Effector memory CD4-positive, alpha-beta T cell (primary cell): ENCODE data around the gene CCT6A.
"Not testable (repeated sequence)": the region's sequence is repeated elsewhere in the genome, so short reads cannot be mapped to it uniquely, and the experiment has no call there.

Source experiments
- DNase-seq, 3 donors: peaks; one replicate each; pipeline ENCODE4 v3.0.0-alpha.2; 2020
- H3K27ac ChIP-seq: 2 replicates; pipeline ENCODE4 v1.7.0; 2013; ENCODE audit warnings: mild to moderate bottlenecking, low read length, moderate library complexity; ENCODE audit not compliant: insufficient read depth, poor library complexity, severe bottlenecking
- H3K27me3 ChIP-seq: replicated peaks from 2 replicates; pipeline ENCODE4 v1.7.0; 2013; ENCODE audit warnings: mild to moderate bottlenecking, low read length; ENCODE audit not compliant: insufficient read depth, control insufficient read depth, poor library complexity, severe bottlenecking
- H3K36me3 ChIP-seq: 2 replicates; pipeline ENCODE4 v1.7.0; 2013; ENCODE audit warnings: mild to moderate bottlenecking, low read length, moderate library complexity; ENCODE audit not compliant: control insufficient read depth, insufficient read depth
- H3K4me1 ChIP-seq: 2 replicates; pipeline ENCODE4 v1.7.0; 2013; ENCODE audit warnings: low read length, mild to moderate bottlenecking; ENCODE audit not compliant: control insufficient read depth, insufficient read depth, poor library complexity, severe bottlenecking
- H3K4me3 ChIP-seq: 2 replicates; pipeline ENCODE4 v1.7.0; 2013; ENCODE audit warnings: low read length, low read depth, mild to moderate bottlenecking; ENCODE audit not compliant: insufficient read depth, poor library complexity, severe bottlenecking
- H3K9me3 ChIP-seq: 2 replicates; pipeline ENCODE4 v1.7.0; 2013; ENCODE audit warnings: mild to moderate bottlenecking, low read length, moderate library complexity; ENCODE audit not compliant: control insufficient read depth

The CCT6A gene

GRCh38 chr7:56079450-56080185, 28.1 kb downstream of the CCT6A start:
- no peaks in the 10 kb centered on the region for H3K27me3 ChIP-seq
- no peak for DNase-seq
- H3K36me3 ChIP-seq, result peaks cover 22% of the 10 kb centered on the region
- H3K27ac ChIP-seq, result no peak overlapping the region
- H3K4me1 ChIP-seq, result no peaks in the 10 kb centered on the region
- H3K4me3 ChIP-seq, result no peak overlapping the region
- H3K9me3 ChIP-seq, result no peaks in the 10 kb centered on the region

- peaks cover 22% of the 10 kb centered on the region for H3K36me3 ChIP-seq
- DNase-seq, H3K27ac ChIP-seq, H3K27me3 ChIP-seq, H3K4me3 ChIP-seq, H3K9me3 ChIP-seq, H3K4me1 ChIP-seq: not testable (repeated sequence)
Measured at GRCh38 chr7:56080726-56081435, 29.3 kb downstream of the CCT6A start.

DNA sequence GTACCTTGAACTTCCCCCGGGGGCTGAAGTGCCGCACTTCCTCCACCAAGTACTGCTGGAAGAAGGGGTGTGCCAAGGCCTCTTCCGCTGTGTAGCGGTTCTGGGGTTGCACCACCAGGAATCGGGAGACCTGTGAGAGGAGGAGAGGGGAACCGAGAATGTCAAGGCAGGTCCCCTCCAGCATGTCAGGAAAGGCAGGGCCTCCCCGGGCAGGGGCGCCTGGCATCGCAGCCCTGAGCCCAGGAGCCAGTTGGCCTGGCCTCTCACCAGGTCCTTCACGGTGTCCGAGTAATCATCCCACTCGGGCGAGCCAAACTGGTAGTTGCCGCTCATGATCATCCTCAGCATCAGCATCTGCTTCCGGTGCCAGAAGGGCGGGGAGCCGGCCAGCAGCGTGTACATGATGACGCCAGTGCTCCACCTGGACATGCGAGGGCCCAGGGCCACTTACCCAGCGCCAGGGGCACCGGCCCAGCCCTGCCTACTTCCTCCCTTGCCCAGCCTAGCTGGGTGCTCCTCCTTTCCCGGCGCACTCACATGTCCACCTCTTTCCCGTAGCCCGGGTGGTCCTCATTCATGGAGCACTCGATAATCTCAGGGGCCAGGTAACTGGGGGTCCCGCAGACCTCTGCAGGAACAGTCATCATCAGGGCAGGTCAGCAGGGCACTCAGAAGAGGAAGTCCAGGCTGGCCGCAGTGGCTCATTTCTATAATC, 30.2 kb downstream of the CCT6A start:
- H3K4me3 ChIP-seq, result no peak overlapping the region
- peaks cover 19% of the 10 kb centered on the region for H3K36me3 ChIP-seq
- DNase-seq, result no peak
- H3K4me1 ChIP-seq, result no peaks in the 10 kb centered on the region
- no peaks in the 10 kb centered on the region for H3K27me3 ChIP-seq
- H3K27ac ChIP-seq, result no peak overlapping the region
- no peaks in the 10 kb centered on the region for H3K9me3 ChIP-seq

GRCh38 chr7:56083150-56083785, 31.7 kb downstream of the CCT6A start:
- Histone ChIP-seq H3K4me1 (no peaks in the 10 kb centered on the region), H3K27ac (no peak overlapping the region), H3K27me3 (no peaks in the 10 kb centered on the region), H3K36me3 (peaks cover 12% of the 10 kb centered on the region), H3K9me3 (no peaks in the 10 kb centered on the region), H3K4me3 (no peak overlapping the region)
- DNase-seq, result no peak

DNA sequence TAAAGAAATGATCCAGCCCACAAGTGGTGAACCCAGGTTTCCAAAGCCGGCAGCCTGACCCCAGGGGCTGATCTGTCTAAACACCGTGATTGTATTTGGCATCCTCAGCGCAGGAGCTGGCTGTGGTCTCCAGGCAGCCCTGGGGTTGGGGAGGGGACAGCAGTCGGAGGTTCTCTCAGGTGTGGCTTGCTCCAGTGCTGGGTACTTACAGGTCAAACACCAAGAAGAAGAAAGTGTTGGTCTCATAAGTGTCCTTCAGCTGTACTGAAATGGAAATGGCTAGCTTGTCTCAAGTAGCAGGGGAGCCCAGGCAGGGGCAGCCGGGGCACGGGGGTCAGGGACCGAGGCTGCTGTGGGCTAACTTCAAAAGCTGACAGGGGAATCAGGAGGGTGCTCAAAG, 35.2 kb downstream of the CCT6A start:
- Histone ChIP-seq H3K27ac (no peak overlapping the region), H3K36me3 (no peaks in the 10 kb centered on the region), H3K4me3 (no peak overlapping the region), H3K9me3 (no peaks in the 10 kb centered on the region), H3K27me3 (no peaks in the 10 kb centered on the region), H3K4me1 (no peaks in the 10 kb centered on the region)
- no peak for DNase-seq

DNA sequence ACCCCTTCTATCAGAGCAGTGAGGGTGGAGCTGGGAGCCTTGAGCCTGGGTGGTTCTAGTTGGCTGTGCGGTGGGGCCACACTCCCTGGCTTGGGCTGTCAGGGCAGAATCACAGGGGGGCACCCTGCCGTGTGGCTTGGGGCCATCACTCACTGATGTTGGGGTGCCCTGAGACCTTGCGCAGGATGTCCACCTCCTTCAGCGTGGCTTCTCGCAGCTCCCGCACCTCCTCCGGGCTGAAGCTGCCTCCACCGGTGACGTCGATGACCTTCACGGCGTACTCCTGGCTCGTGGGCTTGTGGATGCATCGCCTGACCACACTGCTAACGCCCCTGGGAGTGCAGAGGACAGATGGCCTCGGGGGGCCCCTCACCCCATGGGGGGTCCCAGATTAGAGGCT, 35.9 kb downstream of the CCT6A start:
- no peaks in the 10 kb centered on the region for H3K4me1 ChIP-seq
- no peaks in the 10 kb centered on the region for H3K9me3 ChIP-seq
- no peak for DNase-seq
- no peaks in the 10 kb centered on the region for H3K36me3 ChIP-seq
- H3K4me3 ChIP-seq, result no peak overlapping the region
- H3K27me3 ChIP-seq, result no peaks in the 10 kb centered on the region
- no peak overlapping the region for H3K27ac ChIP-seq

DNA sequence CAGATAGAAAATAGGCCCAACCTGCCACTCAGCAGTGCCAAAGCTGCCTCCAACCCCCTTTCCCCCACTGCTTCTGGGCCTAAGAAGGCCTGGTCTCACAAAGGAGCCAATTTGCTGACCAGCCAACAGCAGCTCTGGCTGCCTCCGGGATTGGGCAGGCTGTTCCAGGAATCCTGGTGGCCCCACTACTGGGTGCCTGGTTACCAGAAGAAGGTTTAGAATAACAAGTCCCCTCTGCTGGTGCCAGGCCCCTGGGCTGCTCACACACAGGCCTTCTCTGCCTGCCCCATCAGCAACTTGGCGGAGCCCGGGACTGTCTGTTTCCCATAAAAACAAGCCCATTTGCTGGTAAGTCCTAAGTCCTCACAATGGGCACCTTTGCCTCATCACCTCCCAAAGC, 40.0 kb downstream of the CCT6A start:
- Histone ChIP-seq H3K36me3 (no peaks in the 10 kb centered on the region), H3K27me3 (no peaks in the 10 kb centered on the region)
- DNase-seq, result no peak

GRCh38 chr7:56092388-56092787, 40.8 kb downstream of the CCT6A start:
- H3K9me3 ChIP-seq, H3K27me3 ChIP-seq, H3K36me3 ChIP-seq, H3K4me1 ChIP-seq, H3K4me3 ChIP-seq, H3K27ac ChIP-seq, DNase-seq: not testable (repeated sequence)

More for the DNA sequence above, 40.0 kb downstream of the CCT6A start:
- Histone ChIP-seq H3K9me3 (no peaks in the 10 kb centered on the region), H3K4me1 (no peaks in the 10 kb centered on the region), H3K27ac (no peak overlapping the region), H3K4me3 (no peak overlapping the region)

DNA sequence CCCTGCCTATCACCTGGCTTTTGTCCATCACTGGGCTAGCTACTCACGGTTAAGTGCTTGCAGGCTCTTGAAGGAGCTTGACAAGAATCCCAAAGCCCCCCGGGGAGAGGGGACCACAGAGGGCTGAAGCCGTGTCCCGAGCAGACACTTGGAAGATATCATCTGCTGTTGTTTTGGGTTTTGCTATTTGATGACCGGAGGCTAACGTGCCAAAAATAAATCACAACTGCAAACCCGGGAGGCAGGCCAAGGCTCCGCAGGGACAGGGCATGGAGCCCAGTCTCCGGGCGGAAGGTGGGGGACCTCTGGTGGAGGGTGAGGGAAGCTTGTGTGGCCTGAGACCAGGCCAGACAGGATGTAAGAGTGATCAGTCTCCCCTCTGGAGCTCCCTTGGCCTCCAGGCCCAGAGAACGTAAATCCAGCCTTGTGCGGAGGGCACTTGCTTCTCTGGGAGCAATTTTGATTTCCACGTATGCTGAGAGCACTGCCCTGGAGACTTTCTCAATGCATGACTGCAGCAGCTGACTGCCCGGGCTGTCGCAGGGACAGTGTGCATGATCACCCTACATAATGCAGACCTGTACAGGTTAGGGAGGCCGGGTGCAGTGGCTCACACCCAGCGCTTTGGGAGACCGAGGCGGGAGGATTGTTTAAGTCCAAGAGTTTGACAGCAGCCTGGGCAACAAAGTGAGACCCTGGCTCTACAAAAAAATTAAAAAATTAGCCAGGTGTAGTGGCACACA, 41.4 kb downstream of the CCT6A start, which contains the start of gene PHKG1:
Gene PHKG1 (minus strand): TSS at position 164 of the 743 bp plus-strand sequence. CDS start 4,011 bp downstream, outside the sequence.
- Histone ChIP-seq H3K27me3 (no peaks in the 10 kb centered on the region), H3K4me3 (no peak within 1 kb of the TSS), H3K4me1 (no peaks in the 10 kb centered on the region), H3K27ac (no peak within 1 kb of the TSS), H3K36me3 (no peaks in the 10 kb centered on the region), H3K9me3 (no peaks in the 10 kb centered on the region)
- no peak for DNase-seq
